ENCODE results near the gene CLEC16A.

The CLEC16A gene

DNA sequence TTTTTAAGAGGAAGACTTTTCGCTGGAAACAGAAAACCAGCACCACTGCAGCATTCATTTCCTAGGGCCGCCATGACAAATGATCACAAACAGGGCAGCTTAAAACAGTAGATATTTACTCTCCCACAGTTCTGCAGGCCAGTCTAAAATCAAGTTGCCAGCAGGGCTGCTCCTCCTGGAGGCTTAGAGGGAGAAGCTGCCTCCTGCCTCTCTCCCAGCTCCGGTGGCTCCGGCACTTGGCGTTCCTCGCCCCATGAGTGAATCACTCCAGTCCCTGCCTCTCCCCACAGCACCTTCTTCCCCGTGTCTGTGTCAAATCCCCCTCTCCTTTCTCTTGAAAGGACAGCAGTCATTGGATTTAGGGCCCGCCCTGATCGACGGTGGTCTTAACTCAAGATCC is 239.6 kb downstream of the CLEC16A start:
- no peak for DNase-seq

DNA sequence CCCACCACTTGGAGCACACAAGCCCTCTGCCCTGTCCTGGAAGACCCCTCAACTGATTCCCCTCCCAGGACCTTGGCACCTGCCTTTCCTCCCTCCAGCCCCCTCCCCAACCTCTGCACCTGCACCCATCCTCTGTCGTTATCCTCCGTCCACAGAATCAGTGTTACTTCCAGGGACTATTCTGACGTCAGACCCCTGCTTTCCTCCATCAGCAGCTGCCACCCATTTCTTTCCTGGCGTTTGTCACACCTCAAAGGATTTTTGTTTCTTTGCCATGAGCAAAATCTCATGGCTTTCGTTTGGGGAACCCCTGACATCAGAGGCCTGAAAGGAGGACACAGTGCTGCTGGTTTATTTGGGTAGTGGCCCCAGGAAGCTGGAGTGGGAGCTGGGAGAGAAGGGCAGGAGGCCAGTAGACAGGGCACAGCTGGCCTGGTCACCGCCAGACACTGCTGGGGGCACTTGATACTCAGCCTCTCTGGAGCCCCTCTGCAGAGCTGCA is 243.2 kb downstream of the CLEC16A start:
- no peak for DNase-seq

DNA sequence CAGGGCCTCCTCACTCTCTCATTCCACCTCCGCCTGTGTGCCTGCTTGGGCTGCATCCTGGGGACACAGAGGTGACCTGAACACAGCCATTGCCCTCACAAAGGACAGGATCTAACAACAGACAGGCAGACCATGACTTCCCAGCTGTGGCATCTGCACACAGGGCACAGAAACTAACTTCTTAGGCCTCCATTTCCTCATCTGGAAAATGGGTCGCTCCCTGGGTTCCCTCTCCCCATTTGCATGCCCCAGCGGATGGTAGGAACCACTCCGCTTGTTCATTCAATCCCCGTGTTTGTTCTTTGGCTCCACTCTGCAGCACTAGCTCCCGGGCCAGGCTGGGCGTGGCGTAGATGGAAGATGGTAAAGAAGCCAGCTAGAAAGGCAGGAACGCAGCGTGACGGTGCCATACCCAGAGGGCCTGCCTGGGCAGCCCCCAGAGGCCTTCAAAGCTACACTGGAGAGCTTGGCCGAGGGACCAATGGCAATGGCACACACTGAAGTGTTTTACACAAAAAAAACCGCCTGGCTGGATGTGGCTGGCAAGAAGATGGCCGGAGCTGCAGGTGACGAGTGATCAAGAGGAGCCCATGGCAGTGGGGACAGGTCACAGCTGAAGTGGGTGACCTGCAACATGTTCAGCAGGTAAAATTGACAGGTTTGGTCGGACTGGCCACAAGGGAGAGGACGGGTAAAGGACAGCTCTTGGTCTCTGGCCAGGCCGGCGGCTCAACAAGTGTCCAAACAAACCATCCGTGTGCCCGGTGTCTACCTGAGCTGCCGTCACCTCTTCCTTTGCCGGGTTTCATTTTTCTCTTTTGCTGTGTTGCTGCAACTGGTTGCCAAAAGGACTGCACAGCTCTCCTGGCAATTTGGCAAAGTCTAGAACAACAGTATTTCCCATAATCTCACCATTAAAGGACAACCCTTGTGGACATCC is 244.7 kb downstream of the CLEC16A start:
- DNase-seq: no peak

DNA sequence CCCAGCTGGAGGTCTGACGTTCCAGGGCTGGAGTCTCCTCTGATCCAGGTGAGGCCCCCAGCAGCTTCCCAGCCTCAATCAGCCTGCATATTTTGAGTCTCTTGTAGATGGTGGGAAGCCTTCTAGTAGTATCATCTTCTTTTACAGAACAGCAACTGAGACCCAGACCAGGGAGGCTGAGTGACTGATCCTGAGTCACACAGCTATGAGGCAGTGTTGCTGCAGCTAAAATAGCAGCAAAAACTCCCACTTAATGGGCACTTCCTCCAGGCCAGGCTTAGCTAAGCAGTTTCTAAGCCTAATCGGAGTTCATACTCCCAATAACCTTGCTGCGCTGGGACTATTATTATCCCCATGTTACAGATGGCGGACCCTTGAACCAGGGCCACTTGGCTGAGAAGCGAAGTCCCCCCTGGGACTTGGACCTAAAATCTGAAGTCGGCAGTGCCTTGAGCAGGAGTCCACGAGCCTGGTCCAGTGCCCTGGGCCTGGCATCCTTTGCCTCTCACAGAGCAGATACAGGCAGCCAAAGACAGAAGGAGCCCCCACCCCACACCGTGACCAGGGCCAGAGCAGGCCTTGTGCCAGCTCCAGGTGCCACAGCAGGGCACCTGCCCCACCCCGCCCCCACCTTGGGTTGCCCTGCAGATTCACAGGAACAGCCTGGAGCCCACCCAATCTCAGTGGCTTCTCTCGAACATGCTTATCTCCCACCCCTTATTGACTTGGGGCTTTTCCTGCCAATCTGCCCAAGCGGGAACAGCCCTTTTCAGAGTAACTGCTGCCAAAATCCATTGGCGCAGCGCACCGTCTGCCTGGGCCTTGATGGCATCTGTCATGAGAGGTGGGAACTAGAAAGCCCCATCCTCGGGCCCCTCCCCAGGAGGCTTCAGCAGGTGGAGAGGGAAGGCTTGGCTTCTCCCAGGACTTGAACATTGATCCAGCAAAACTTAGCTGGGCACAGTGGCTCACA is 246.5 kb downstream of the CLEC16A start:
- DNase-seq: no peak

DNA sequence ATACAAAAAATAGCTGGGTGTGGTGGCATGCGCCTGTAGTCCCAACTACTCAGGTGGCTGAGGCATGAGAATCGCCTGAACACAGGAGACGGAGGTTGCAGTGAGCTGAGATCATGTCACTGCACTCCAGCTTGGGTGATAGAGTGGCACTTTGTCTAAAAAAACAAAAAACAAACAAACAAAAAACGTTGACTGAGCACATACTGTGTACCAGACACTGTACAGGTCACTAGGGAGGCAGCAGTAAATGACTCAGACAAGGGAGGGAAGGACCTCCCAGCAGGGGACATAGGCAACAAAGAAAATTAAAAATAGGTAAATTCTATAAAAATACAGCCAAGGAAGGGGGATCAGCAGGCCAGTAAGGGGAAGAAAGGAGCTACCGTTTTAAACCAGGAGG is 247.3 kb downstream of the CLEC16A start:
- no peak for DNase-seq

DNA sequence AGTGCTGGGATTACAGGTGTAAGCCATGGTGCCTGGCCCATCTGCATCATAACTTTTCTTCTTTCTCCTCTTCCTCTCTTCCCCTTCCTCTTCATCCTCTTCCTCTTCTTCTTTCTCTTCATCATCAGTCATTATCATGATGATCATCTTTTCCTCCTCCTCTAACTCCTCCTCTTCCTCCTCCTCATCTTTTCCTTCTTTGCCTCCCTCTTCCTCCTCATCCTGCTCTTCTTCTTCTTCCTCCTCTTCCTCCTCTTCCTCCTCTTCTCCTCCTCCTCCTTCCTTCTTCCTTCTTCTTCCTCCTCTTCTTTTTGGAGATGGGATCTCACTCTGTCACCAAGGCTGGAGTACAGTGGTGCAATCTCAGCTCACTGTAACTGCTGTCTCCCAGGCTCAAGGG is 249.1 kb downstream of the CLEC16A start:
- no peak for DNase-seq

DNA sequence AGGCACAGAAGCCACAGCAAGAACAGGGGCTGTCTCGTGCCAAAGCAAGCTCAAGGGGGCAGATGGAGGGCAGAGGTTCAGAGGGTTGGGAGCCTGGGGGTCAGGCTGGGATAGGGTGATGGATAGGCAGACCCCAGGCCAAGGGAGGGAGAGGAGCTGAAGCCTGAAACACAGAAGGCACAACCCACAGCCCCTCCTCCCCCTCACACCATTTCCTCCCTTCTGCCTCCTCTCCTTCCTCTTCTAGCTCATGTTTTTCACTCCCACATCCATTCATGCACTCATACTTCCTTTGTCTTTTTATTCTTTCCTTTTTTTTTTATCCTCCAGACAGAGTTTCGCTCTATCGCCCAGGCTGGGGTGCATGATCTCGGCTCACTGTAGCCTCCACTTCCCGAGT is 250.5 kb downstream of the CLEC16A start:
- DNase-seq: no peak

DNA sequence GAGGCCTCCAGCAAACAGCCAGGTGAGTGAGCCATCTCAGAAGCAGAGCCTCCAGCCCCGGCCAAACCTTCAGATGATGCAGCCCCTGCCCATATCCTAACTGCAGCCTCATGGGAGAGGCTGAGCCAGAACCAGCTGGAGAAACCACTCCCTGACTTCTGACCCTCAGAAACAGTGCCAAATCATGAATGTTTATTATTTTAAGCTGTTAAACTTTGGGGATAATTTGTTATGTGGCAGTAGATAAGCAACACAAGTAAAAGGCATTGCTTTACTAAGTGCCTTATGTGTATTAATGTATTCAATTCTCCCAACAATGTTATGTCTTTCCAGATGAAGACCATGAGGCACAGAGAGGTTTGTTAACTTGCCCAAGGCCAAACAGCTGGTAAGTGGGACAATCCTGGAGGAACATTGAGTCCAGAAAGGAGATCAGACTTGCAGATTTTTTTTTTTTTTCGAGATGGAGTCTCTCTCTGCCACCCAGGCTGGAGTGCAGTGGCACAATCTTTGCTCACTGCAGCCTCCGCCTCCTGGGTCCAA is 252.0 kb downstream of the CLEC16A start:
- DNase-seq: no peak

DNA sequence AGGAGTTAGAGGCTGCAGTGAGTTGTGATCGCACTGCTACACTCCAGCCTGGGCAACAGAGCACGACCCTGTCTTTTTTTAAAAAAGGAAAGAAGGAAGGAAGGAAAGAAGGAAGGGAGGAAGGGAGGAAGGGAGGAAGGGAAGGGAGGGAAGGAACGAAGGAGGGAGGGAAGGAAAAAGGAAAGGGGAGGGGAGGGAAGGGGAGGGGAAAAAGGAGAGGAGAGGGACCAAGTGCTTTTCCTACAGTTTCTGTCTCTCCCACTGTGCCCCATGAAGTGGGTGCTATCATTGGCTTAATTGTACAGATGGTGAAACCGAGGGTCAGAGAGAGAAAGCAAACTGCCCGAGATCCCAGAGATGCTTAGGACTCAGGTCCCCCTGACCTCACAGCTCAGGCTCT is 254.0 kb downstream of the CLEC16A start:
- no peak for DNase-seq

DNA sequence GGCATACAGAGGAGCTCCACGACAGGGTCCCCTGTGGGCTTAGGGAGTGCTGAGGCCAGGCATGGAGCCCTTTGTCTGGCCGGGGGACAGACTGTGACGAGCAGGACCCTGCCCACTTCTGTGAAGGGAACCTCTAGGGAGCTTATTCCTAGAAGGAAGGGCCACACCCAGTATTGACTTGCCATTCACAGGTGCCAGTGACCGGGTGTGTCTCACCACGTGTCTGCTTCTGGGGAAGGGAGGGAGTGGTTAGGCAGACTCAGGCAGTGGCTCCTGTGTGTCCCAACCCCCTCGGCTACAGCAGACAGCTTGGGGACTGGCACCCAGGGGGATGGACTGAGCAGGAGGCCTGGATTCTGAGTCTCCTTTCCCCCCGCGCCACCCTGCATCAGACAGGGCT is 254.5 kb downstream of the CLEC16A start:
- no peak for DNase-seq

DNA sequence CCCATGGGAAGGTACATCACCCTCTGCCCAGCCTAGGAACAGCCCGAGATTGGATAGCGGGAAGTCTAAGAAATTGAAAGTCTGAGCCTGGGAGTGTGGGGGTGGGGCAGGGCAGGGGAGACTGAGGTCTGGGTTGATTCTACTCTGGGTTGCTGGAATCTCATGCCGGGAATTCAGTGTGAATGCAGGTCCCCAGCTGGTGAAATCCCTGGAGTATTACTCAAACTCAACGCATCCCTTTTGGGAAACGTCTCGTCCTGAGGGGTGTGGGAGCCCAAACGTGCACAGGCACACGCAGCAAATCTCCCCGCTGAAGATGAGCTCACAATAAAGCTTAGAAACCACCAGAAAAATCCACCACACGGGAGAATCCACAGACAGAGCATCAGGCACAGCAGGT is 256.2 kb downstream of the CLEC16A start:
- no peak for DNase-seq

DNA sequence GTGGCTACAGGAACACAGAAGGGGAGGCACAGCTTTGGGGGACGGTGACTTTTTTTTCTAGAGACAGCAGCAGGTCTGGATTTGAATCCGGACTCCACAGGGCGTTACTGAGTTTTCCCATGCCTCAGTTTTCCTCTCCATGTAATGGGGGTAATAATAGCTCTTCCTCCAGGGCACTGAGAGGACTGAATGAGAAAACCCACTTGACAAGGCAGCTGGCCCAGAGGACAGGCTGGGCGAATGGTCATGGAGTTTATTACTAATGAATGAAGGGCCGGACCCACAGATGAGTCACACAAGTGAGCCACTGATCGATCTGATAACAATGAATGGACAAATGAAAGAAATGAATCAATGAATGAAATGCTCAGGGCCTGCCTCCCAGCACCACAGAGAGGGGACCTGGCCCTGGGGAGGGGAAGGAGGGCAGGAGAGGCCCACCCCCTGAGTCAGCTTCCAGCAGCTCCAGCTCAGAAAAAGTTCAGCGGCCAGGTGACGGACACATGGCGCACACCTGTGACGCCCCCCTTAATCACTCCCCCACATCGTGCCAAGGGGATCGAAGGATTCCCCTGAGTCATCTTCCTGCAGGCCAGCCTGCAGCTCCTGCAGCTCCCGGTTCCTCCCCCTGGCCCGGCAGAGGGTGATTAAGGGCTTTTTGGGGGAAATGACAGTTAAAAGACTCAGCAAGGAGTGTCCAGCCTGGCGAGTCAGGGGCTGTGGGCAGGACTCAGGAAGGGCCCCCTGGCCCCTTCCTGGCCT is 257.3 kb downstream of the CLEC16A start:
- DNase-seq: no peak

DNA sequence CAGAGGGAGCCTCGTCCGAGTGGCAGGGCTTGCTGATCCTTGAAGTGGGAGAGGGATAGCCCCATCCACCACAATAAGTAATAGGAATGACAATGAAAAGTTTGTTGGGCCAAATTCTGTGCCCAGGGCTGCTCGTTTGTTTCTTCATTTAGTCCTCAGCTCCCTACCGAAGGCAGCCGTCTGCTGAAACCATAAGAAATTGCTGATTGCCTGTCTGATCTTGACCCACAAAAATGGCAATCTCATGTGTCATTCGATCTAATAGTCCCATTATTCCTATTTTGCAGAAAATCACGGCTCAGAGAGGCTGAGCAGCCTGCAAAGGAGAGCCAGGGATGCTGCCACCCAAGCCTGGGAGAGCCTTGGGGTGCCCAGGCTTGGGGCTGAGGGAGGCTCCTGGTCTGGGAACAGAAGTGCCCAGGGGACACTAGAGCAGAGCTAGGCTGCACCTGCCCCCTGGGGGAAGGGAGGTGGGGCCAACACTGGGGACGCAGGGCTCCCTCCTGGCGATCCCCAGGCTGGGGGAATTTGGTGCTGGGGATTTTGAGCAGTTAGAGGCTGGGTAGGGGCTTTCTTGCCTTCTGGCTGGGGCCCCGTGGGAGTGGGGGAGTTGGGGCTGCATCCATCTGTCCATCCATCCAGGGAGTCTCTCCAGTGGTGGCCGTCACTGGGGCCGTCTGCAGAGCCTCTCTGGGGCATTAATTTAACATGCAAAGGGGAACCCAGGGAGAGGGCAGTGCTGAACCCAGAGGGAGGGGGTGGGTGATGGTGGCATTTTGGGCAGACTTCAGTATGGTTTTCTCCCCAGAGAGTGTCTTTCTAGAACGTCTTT is 258.1 kb downstream of the CLEC16A start:
- no peak for DNase-seq

DNA sequence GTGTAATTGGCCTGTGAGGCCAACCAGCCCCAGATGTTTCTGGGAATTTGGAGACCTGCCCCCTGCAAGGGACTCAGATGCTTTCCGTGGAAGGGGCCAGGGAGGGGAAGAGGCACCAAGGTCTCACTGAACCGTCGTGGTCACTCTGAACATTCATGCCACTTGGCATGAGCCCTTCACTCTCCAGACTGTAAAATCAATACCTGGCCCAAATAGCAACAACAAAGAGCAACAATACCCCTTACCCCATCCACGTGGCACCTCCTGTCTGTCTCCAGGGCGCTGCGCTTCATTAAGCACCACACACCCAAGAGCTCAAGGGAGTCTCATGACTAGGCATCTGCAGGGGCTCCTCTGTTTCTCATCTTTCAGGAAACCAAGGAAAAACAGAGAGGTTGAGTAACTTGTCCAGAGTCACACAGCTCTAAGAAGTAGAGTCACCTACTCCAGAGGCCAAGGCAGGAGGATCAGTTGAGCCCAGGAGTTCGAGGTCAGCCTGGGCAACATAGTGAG is 258.8 kb downstream of the CLEC16A start:
- DNase-seq: no peak

DNA sequence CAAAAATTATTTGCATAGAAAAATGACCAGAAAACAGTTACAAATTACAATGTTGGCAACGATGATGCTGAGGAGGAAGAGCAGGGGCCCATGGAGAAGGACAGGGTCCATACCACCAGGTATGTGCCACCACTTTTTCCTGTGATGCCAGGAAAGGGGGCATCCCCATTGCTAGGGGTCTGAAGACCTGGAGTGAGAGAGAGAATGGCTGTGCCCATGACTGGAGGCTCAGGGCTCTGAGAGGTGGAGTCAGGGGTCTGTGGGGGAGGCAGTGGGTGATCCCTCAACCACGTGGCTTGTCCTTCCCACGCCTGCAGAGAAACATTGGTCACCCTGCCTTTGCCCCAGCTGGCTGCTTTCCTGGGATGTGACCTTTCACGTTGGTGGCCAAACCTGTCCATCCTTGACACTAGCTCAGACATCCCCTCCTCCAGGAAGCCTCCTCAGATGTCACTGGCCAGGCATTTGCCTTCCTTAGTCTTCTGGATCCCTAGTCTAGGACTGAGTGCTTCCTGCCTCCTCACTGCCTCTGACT is 260.2 kb downstream of the CLEC16A start:
- no peak for DNase-seq

DNA sequence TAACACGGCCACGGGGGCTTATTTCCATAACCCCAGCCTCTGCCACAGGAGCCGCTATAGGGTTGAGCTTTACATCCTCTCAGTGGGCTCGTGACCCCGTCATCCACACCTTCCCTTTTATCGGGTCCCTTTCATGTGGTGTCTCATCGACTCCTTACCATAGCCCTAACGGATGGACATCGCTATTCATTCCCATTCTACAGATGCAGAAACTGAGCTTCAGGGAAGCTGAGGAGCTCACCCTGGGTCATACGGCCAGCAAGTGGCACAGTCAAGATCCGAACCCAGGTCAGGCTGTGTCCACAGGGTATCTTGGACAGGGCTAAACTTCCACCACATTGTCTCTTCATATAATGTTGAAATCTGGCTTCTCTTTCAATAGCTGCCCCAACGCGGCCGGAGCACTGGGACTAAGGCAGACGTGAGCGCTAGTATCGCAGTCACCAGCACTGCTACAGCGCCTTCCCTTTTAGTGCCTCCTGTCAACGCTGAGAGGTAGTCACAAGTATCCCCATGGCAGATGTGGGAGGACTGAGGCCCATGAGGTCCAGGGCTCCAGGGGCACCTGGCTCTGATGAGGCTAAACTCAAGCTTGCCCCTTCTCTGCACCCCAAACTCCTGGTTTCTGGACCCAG is 260.8 kb downstream of the CLEC16A start:
- DNase-seq: no peak

DNA sequence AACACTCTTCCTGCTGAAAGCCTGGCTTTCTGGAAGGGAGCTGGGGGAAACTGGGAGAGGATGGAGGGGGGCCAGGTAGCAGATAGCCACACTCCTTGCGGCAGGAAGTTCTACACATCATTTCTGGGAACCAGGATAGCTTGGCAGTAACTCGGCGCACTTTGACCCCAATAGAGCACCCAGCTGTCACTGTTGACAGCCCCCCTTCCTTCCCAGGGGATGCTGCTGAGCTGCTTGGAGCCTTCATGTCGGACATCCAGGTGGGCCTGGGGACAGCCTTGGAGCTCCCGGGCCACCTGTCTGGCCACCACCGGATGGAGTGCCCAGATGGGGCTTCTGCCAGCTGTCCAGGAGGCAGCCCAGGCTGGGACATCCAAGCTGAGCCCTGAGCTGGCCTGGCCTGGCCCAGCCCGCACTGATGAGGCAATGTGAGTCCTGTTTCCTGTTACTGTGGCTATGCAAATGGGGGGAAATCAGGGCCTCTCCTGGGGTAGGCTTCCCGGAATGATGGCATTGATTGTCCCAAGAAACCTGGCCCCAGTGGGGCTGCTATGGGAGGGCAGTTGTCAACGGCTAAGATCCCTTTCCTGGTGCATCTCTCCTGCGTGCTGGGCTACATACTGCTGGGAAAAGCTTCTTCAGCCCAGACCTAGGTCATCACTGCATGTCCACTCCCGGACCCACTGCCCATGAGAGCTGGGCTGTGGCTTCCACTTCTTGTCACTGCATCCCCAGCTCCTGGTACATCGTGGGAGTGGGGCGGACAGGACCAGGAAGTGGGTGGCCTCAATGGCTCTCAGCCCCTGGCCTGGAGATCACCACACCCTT is 261.6 kb downstream of the CLEC16A start:
- DNase-seq: no peak

DNA sequence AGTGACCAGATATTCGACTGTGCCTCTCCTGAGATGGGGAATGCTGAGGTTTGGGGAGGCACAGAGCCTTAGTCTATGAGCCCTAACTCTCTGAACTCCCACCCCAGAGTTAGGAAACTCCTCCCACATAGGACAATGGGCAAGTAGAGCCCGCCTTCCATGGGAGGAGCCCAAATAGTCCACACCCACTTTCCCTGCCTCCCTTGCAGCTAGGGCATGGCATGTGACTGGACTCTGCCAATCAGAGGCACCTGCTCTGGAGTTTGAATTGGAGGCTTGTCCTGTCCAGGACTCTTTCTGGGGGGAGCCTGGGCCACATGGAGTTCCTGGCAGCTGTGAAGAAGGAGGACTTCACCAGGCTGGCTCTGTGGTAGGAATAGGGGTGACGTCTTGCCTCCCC is 263.3 kb downstream of the CLEC16A start:
- DNase-seq: no peak

DNA sequence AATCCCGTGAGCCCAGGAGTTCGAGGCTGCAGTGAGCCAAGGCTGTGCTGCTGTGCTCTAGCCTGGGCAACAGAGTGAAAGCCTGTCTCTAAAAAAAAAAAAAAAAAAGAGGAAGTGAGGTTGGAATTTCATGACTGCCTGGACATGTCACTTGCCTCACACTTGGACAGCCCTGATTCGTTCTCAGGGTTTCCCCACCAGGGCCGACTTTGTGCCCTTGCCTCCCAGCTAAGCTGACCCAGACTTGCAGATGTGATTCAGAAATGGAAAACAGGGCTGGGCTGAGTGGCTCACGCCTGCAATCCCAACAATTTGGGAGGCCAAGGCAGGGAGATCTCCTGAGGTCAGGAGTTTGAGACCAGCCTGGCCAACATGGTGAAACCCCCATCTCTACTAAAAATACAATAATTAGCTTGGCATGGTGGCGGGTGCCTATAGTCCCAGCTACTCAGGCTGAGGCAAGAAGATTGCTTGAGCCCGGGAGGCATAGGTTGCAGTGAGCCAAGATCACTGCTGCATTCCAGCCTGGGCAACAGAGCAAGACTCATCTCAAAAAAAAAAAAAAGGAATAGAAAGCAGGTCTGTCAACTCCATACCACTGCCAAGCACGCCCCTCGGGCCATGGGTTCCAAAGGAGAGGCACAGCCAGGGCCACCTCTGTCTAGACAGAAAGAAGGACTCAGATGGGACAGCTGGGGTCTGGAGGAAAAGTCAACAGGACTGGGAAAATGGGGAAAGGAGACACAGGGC is 264.7 kb downstream of the CLEC16A start:
- no peak for DNase-seq
